ENCODE measurements around the gene RGS7BP. TPM values are rescaled to one million over a fixed set of nuclear protein-coding genes. Genes with fewer than 3 reads are reported as not detected.
A peak's percentile ranks its signal among the peaks of the same experiment; 100 is the strongest.

Gene RGS7BP
- total and polyA plus RNA-seq, 3 donors from 2014 or later = 0.63 to 7.8 (median 3.1) TPM

GRCh38 chr5:64628901-64629300, 123.1 kb downstream of the RGS7BP start:
- DNase-seq = no peak
- intact Hi-C loops (cut with DNase I; ENCODE audit: low total_unique reads) = no loop called here
- no peak for TF ChIP-seq POLR2A (IDR thresholded peaks at IDR 0.05)
- TF ChIP-seq CTCF (IDR thresholded peaks at IDR 0.05) = no peak
- no peaks in the 10 kb centered on the region for H3K9me3 ChIP-seq
- no peaks in the 10 kb centered on the region for H3K4me1 ChIP-seq
- 78 to 83% methylated on average over 2 of the region's 2 CpGs for WGBS, 2 donors
- no peaks in the 10 kb centered on the region for H3K27me3 ChIP-seq
- no peak overlapping the region for H3K4me3 ChIP-seq
- H3K36me3 ChIP-seq (ENCODE audit: low read depth, missing control alignments) = no peaks in the 10 kb centered on the region
- H3K27ac ChIP-seq = no peak overlapping the region

GRCh38 chr5:64629841-64630240, 124.0 kb downstream of the RGS7BP start:
- 80 to 100% methylated on average over 2 of the region's 2 CpGs for WGBS, 2 donors
- H3K36me3 ChIP-seq (ENCODE audit: low read depth, missing control alignments) = no peaks in the 10 kb centered on the region
- H3K27me3 ChIP-seq = no peaks in the 10 kb centered on the region
- H3K4me3 ChIP-seq = no peak overlapping the region
- no peak overlapping the region for H3K27ac ChIP-seq
- DNase-seq = no peak
- TF ChIP-seq CTCF (IDR thresholded peaks at IDR 0.05) = no peak
- no peaks in the 10 kb centered on the region for H3K4me1 ChIP-seq
- intact Hi-C loops (cut with DNase I; ENCODE audit: low total_unique reads) = loop anchor here (10.0 kb wide), 1 partner anchor 155 kb away; no protein-coding TSS in a partner anchor
- no peaks in the 10 kb centered on the region for H3K9me3 ChIP-seq

GRCh38 chr5:64632251-64632650, 126.4 kb downstream of the RGS7BP start:
- H3K9me3 ChIP-seq = no peaks in the 10 kb centered on the region
- no peak for DNase-seq
- H3K36me3 ChIP-seq (ENCODE audit: low read depth, missing control alignments) = no peaks in the 10 kb centered on the region
- no peak overlapping the region for H3K27ac ChIP-seq
- intact Hi-C loops (cut with DNase I; ENCODE audit: low total_unique reads) = loop anchor here (10.0 kb wide), 1 partner anchor 153 kb away; no protein-coding TSS in a partner anchor
- no peaks in the 10 kb centered on the region for H3K4me1 ChIP-seq
- 65 to 71% methylated on average over 3 of the region's 3 CpGs for WGBS, 2 donors
- H3K4me3 ChIP-seq = no peak overlapping the region
- TF ChIP-seq POLR2A (IDR thresholded peaks at IDR 0.05) = no peak
- no peak for TF ChIP-seq CTCF (IDR thresholded peaks at IDR 0.05)
- no peaks in the 10 kb centered on the region for H3K27me3 ChIP-seq

- DNase-seq = no peak
- H3K4me3 ChIP-seq = no peak overlapping the region
- intact Hi-C loops (cut with DNase I; ENCODE audit: low total_unique reads) = loop anchor here (10.0 kb wide), 1 partner anchor 150 kb away; no protein-coding TSS in a partner anchor
These were observed 129.3 kb downstream of the RGS7BP start for GRCh38 chr5:64634997-64635686.

More at GRCh38 chr5:64634997-64635686, 129.3 kb downstream of the RGS7BP start:
- no peaks in the 10 kb centered on the region for H3K36me3 ChIP-seq (ENCODE audit: low read depth, missing control alignments)
- H3K9me3 ChIP-seq = no peaks in the 10 kb centered on the region
- no peaks in the 10 kb centered on the region for H3K4me1 ChIP-seq
- H3K27ac ChIP-seq = no peak overlapping the region
- TF ChIP-seq POLR2A (IDR thresholded peaks at IDR 0.05) (no peak), CTCF (IDR thresholded peaks at IDR 0.05) (peak; percentile 59 to 94 (median 63))
- H3K27me3 ChIP-seq = no peaks in the 10 kb centered on the region
- WGBS, 2 donors = 7 to 16% methylated on average over 1 of the region's 1 CpG

Measured in testis (tissue), 3 donors.